Liver (tissue), 3 donors: Measurements from ENCODE around the gene FAM169A.
"Not testable (repeated sequence)": the region's sequence is repeated elsewhere in the genome, so short reads cannot be mapped to it uniquely, and the experiment has no call there.

Experiments
- CTCF ChIP-seq: fragments of 150-350 bp; IDR thresholded peaks from 2 replicates; pipeline ENCODE4 v1.5.1; 2017; ENCODE audit warnings: improper control_type of control experiment, low read depth, low read length; ENCODE audit not compliant: missing input control
- FOXA1 ChIP-seq: IDR thresholded peaks from 2 replicates; pipeline ENCODE4 v1.6.1; 2016; ENCODE audit warnings: antibody characterized with exemption
- GABPA ChIP-seq, 2 donors: IDR thresholded peaks in 1 of 2; conservative IDR thresholded peaks in 1 of 2; 2 replicates each; pipeline ENCODE4 v1.6.1; 2016; ENCODE audit warnings: antibody characterized with exemption in 2 of 2, mild to moderate bottlenecking in 1 of 2, moderate library complexity in 1 of 2
- MAX ChIP-seq: IDR thresholded peaks from 2 replicates; pipeline ENCODE4 v1.6.1; 2016; ENCODE audit warnings: antibody characterized with exemption
- RAD21 ChIP-seq, 2 donors: IDR thresholded peaks; 2 replicates each; pipeline ENCODE4 v1.6.1; 2016; ENCODE audit warnings: antibody characterized with exemption in 2 of 2, mild to moderate bottlenecking in 2 of 2
- REST ChIP-seq: IDR thresholded peaks from 2 replicates; pipeline ENCODE4 v1.6.1; 2016; ENCODE audit warnings: antibody characterized with exemption, mild to moderate bottlenecking
- RXRA ChIP-seq, 2 donors: IDR thresholded peaks; 2 replicates each; pipeline ENCODE4 v1.6.1; 2017 to 2018; ENCODE audit warnings: antibody characterized with exemption in 2 of 2, mild to moderate bottlenecking in 1 of 2
- YY1 ChIP-seq: IDR thresholded peaks from 2 replicates; pipeline ENCODE4 v1.6.1; 2016; ENCODE audit warnings: antibody characterized with exemption, mild to moderate bottlenecking
- ZBTB33 ChIP-seq: IDR thresholded peaks from 2 replicates; pipeline ENCODE4 v1.6.1; 2016; ENCODE audit warnings: antibody characterized with exemption
- donor health status: healthy.
- donor health status: healthy.

- not testable (repeated sequence) for TF ChIP-seq CTCF; RXRA (IDR thresholded peaks at IDR 0.05); ZBTB33; REST; RAD21 (IDR thresholded peaks at IDR 0.05); MAX; GABPA (IDR thresholded peaks at IDR 0.05 in 1 of 2, conservative IDR thresholded peaks at IDR 0.05 in 1 of 2); YY1; FOXA1
Observed at GRCh38 chr5:74909888-74910287, 43.7 kb upstream of the FAM169A start.
